GM23338 (cell line): ENCODE results near the gene PPP1R13L.

Experiments
- CREB1 ChIP-seq: fragments of 250-450 bp; sonication (Bioruptor Pico); IDR thresholded peaks from 2 replicates; pipeline ENCODE4 v1.5.0; 2020; ENCODE audit warnings: low read depth, mild to moderate bottlenecking, moderate library complexity
- CTCF ChIP-seq, 2 experiments: fragments of 200-600 bp in 1 of 2; sonication (generic) in 1 of 2; conservative IDR thresholded peaks; 2 replicates each; pipeline versions ENCODE4 v1.5.1 to v1.6.1; 2016 to 2017; ENCODE audit warnings: antibody characterized with exemption in 2 of 2, low read depth in 2 of 2, mild to moderate bottlenecking in 2 of 2, moderate library complexity in 1 of 2
- ETS1 ChIP-seq: IDR thresholded peaks from 2 replicates; pipeline ENCODE4 v1.6.1; 2016; ENCODE audit warnings: antibody characterized with exemption
- EZH2 ChIP-seq: fragments of 200-600 bp; sonication (generic); IDR thresholded peaks from one replicate; pipeline ENCODE4 v1.8.0; 2017; ENCODE audit warnings: antibody characterized with exemption, mild to moderate bottlenecking, low read depth; ENCODE audit not compliant: unreplicated experiment
- EZH2phosphoT487 ChIP-seq: fragments of 200-600 bp; sonication (generic); IDR thresholded peaks from one replicate; pipeline ENCODE4 v1.8.1; 2018; ENCODE audit warnings: antibody characterized with exemption; ENCODE audit not compliant: unreplicated experiment
- JUNB ChIP-seq: IDR thresholded peaks from one replicate; pipeline ENCODE4 v1.6.1; 2016; ENCODE audit warnings: antibody characterized with exemption; ENCODE audit not compliant: unreplicated experiment
- NANOG ChIP-seq: IDR thresholded peaks from 2 replicates; pipeline ENCODE4 v1.6.1; 2016; ENCODE audit warnings: antibody characterized with exemption, borderline replicate concordance
- POLR2AphosphoS5 ChIP-seq: IDR thresholded peaks from 2 replicates; pipeline ENCODE4 v1.6.1; 2016; ENCODE audit warnings: antibody characterized with exemption, low read depth
- REST ChIP-seq: IDR thresholded peaks from one replicate; pipeline ENCODE4 v1.6.1; 2018; ENCODE audit warnings: antibody characterized with exemption; ENCODE audit not compliant: unreplicated experiment
- STAT1 ChIP-seq: IDR thresholded peaks from one replicate; pipeline ENCODE4 v1.6.1; 2016; ENCODE audit warnings: antibody characterized with exemption; ENCODE audit not compliant: unreplicated experiment
- ZNF114 ChIP-seq: fragments of 250-450 bp; sonication (Bioruptor Pico); IDR thresholded peaks from 2 replicates; pipeline ENCODE4 v1.5.0; 2020; ENCODE audit warnings: mild to moderate bottlenecking, moderate library complexity
- ZNF331 ChIP-seq: fragments of 250-450 bp; sonication (Bioruptor Pico); IDR thresholded peaks from 2 replicates; pipeline ENCODE4 v1.5.0; 2020; ENCODE audit warnings: low read depth, mild to moderate bottlenecking, moderate library complexity

- TF ChIP-seq CREB1 (no peak), POLR2AphosphoS5 (no peak), CTCF (conservative IDR thresholded peaks at IDR 0.05; ENCODE audit: low read depth in 2 of 2) (no peak), EZH2 (no peak), JUNB (no peak), REST (no peak), EZH2phosphoT487 (no peak), ZNF331 (no peak), STAT1 (no peak), ZNF114 (no peak), ETS1 (no peak), NANOG (no peak)
Observed at GRCh38 chr19:45368127-45368526, 36.7 kb downstream of the PPP1R13L start.
